Inflammatory macrophage treated with lipopolysaccharide for 4 hours (primary cell): Measurements from ENCODE around the gene MAGEA2B.
"Not testable (repeated sequence)": the region's sequence is repeated elsewhere in the genome, so short reads cannot be mapped to it uniquely, and the experiment has no call there.

Experiments used
- DNase-seq: peaks from one replicate; pipeline ENCODE4 v3.0.0-alpha.2; 2020

MAGEA2B gene, protein sequence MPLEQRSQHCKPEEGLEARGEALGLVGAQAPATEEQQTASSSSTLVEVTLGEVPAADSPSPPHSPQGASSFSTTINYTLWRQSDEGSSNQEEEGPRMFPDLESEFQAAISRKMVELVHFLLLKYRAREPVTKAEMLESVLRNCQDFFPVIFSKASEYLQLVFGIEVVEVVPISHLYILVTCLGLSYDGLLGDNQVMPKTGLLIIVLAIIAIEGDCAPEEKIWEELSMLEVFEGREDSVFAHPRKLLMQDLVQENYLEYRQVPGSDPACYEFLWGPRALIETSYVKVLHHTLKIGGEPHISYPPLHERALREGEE

DNA sequence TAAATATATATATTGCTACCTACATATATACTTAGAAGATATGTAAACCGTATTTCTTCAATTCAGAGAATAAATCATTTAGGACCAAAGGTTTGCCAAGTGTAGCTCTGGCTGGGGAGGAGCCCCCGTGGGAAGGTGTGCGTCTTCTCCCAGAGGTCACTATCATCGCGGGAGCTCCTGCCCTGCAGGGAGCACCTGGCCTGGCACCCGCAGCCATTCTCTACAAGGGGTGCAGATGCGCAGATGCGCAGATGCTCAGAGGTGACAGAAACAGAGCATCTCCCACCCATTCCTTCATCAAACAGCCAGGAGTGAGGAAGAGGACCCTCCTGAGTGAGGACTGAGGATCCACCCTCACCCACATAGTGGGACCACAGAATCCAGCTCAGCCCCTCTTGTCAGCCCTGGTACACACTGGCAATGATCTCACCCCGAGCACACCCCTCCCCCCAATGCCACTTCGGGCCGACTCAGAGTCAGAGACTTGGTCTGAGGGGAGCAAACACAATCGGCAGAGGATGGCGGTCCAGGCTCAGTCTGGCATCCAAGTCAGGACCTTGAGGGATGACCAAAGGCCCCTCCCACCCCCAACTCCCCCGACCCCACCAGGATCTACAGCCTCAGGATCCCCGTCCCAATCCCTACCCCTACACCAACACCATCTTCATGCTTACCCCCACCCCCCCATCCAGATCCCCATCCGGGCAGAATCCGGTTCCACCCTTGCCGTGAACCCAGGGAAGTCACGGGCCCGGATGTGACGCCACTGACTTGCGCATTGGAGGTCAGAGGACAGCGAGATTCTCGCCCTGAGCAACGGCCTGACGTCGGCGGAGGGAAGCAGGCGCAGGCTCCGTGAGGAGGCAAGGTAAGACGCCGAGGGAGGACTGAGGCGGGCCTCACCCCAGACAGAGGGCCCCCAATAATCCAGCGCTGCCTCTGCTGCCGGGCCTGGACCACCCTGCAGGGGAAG, at the start of gene MAGEA2B:
Gene MAGEA2B (plus strand): TSS at position 814 of the 973 bp plus-strand sequence. CDS start 2,479 bp downstream, outside the sequence.
- DNase-seq = not testable (repeated sequence)

DNA sequence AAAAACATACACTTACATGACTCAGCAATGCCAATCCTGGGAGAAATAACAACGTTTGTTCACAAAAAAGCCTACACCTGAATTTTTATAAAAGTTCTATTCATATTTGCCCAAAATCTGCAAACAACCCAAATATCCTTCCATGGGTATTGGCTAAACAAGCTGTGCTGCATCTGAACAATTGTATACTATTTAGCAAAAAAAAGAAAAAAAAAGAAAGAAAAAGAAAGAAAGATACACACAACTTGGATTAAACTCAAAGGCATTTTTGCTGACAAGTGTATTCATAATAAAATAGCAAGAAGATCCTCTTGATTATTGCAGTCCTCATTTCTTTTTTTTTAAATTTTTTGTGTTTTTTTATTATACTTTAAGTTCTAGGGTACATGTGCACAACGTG, 40.3 kb upstream of the MAGEA2B start:
- no peak for DNase-seq

DNA sequence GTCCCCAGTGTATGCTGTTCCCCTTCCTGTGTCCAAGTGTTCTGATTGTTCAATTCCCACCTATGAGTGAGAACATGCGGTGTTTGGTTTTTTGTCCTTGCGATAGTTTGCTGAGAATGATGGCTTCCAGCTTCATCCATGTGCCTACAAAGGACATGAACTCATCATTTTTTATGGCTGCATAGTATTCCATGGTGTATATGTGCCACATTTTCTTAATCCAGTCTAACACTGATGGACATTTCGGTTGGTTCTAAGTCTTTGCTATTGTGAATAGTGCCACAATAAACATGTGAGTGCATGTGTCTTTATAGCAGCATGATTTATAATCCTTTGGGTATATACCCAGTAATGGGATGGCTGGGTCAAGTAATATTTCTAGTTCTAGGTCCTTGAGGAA, 39.8 kb upstream of the MAGEA2B start:
- DNase-seq = not testable (repeated sequence)

DNA sequence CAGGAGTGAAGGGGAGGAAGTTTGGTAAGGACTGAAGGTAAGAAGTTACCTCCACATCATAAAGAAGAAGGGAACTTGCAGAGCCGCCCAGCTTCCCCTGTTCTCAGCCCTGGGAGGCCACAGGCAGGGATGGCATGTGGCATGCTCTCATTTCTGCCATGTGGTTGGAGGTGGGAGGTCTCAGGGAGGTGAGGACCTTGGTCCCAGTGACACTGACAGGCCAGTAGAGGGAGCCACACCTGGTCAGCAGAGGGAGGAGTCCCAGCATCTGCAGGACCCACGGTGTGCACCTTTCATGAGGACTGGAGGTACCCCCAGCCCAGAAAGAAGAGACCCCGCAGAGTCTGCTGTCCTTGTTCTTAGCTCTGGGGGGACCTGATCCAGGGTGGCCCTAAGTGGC, 33.4 kb upstream of the MAGEA2B start:
- DNase-seq = not testable (repeated sequence)

DNA sequence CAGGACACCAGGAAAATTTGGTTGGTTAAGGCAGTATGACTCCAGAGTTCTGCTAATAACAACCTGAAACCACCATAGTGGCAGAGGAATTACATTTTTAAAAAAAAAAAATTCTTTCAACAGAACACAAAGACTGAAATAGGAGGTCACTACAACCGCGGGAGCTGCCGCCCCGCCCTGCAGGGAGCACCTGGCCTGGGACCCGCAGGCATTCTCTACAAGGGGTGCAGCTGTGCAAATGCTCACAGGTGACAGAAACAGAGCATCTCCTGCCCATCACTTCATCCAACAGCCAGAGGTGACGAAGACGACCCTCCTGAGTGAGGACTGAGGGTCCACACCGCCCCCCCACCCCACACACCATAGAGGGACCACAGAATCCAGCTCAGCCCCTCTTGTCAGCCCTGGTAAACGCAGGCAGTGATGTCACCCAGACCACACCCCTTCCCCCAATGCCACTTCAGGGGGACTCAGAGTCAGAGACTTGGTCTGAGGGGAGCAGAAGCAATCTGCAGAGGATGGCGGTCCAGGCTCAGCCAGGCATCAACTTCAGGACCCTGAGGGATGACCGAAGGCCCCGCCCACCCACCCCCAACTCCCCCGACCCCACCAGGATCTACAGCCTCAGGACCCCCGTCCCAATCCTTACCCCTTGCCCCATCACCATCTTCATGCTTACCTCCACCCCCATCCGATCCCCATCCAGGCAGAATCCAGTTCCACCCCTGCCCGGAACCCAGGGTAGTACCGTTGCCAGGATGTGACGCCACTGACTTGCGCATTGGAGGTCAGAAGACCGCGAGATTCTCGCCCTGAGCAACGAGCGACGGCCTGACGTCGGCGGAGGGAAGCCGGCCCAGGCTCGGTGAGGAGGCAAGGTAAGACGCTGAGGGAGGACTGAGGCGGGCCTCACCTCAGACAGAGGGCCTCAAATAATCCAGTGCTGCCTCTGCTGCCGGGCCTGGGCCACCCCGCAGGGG, 16.2 kb upstream of the MAGEA2B start, which contains the start of gene MAGEA3:
Gene MAGEA3 (plus strand): TSS at position 843 of the 980 bp plus-strand sequence. CDS start 2,039 bp downstream, outside the sequence.
- DNase-seq = not testable (repeated sequence)

DNA sequence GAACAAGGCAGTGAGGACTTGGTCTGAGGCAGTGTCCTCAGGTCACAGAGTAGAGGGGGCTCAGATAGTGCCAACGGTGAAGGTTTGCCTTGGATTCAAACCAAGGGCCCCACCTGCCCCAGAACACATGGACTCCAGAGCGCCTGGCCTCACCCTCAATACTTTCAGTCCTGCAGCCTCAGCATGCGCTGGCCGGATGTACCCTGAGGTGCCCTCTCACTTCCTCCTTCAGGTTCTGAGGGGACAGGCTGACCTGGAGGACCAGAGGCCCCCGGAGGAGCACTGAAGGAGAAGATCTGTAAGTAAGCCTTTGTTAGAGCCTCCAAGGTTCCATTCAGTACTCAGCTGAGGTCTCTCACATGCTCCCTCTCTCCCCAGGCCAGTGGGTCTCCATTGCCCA, 14.0 kb upstream of the MAGEA2B start:
- DNase-seq = not testable (repeated sequence)

DNA sequence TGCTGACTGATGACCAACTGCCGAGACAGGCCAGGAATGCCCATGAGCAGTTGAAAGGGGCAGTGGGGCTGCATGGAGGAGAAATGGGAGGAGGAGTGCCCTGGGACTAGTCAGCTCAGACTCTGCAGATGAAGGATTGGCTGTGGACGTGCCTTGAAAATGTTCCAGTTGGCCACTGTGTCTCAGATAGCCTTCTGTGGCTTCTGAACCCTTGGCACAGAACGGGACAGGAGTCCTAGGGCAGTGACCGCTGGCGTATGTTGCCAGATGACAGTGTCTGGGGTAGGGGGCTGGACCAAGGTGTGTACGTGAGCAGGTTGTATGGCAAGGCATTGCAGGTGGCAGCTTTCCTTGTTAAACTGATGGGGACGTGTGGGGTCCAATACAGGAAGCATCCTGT, 7.9 kb upstream of the MAGEA2B start:
- DNase-seq = not testable (repeated sequence)

DNA sequence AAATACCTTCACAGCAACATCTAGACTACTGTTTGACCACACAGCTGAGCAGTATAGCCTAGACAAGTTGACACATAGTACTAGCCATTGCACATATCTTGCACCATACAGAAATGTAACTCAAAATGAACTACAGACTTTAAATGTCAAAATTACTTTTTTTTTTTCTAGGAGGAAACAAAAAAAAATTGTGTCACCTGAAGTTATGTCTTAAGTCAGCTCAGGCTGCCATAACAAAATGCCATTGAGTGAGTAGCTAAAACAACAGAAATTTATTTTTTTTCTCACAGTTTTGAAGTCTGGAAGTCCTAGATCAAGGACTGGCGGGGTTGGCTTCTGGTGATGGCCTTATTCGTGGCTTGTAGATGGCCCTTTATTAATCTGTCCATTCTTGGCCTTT, 5.3 kb upstream of the MAGEA2B start, which contains the start of gene CSAG2:
Gene CSAG2 (minus strand): TSS at position 101 of the 400 bp plus-strand sequence. CDS start 161 bp downstream, outside the sequence.
- DNase-seq = not testable (repeated sequence)

DNA sequence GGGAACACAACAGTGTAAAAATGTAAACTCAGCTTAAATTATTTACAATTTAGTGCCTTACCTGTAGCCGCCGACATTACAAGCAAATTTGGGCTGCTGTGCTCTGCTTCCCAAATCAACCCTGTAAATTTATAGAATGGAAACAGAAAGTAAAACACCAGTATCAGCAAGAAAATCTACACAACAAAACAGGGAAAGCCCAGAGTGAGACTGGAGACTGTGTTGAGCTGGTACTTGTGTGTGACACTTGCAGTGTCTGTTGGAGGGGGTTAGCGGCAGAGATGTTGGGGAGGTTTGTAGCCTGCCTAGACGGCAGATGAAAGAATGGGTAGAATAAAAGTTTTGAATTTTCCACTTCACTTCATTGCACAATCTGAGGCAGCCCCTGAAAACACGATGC, 1.2 kb upstream of the MAGEA2B start:
- not testable (repeated sequence) for DNase-seq

DNA sequence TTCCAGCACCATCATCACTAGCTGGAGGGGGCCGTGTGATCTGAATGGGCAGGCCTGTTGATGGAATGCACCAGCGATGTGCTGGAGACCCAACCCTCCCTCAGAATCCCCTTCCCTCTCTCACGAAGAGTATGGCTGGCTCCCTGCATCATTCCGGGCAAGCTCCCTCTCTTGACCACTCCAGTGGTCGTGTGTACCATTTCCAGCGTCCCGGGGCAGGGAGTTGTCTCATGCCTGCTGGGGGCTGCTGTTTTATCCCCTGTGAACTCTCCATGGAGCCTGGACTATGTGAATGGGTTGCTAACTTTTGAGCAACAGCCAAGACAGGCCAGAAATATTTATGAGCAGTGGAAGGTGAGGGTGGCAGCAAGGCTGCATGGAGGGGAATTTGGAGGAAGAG, 11.0 kb downstream of the MAGEA2B start:
- no peak for DNase-seq

DNA sequence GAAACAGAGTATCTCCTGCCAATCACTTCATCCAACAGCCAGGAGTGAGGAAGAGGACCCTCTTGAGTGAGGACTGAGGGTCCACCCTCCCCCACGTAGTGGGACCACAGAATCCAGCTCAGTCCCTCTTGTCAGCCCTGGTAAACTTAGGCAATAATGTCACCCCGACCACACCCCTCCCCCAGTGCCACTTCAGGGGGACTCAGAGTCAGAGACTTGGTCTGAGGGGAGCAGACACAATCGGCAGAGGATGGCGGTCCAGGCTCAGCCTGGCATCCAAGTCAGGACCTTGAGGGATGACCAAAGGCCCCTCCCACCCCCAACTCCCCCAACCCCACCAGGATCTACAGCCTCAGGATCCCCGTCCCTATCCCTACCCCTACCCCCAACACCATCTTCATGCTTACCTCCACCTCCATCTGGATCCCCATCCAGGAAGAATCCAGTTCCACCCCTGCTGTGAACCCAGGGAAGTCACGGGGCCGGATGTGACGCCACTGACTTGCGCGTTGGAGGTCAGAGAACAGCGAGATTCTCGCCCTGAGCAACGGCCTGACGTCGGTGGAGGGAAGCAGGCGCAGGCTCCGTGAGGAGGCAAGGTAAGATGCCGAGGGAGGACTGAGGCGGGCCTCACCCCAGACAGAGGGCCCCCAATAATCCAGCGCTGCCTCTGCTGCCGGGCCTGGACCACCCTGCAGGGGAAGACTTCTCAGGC, 19.0 kb downstream of the MAGEA2B start, which contains the start of the genes CSAG1 and MAGEA12:
Gene CSAG1 (minus strand): TSS at position 461 of the 715 bp plus-strand sequence. CDS start 1,261 bp downstream, outside the sequence.
Gene MAGEA12 (plus strand): TSS at position 497 of the 715 bp plus-strand sequence. CDS start 2,405 bp downstream, outside the sequence.
- no peak for DNase-seq

DNA sequence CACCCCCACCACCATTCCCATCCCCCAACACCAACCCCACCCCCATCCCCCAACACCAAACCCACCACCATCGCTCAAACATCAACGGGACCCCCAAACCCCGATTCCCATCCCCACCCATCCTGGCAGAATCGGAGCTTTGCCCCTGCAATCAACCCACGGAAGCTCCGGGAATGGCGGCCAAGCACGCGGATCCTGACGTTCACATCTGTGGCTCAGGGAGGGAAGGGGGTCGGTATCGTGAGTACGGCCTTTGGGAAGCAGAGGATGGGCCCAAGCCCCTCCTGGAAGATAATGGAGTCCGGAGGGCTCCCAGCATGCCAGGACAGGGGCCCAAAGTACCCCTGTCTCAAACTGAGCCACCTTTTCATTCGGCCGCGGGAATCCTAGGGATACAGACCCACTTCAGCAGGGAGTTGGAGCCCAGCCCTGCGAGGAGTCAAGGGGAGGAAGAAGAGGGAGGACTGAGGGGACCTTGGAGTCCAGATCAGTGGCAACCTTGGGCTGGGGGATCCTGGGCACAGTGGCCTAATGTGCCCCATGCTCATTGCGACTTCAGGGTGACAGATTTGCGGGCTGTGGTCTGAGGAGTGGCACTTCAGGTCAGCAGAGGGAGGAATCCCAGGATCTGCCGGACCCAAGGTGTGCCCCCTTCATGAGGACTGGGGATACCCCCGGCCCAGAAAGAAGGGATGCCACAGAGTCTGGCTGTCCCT, 19.9 kb downstream of the MAGEA2B start:
- not testable (repeated sequence) for DNase-seq

DNA sequence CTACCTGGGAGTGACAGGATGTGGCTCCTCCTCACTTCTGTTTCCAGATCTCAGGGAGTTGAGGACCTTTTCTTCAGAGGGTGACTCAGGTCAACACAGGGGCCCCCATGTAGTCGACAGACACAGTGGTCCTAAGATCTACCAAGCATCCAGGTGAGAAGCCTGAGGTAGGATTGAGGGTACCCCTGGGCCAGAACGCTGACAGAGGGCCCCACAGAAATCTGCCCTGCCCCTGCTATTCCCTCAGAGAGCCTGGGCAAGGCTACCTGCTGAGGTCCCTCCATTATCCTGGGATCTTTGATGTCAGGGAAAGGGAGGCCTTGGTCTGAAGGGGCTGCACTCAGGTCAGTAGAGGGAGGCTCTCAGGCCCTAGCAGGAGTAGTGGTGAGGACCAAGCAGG, 20.7 kb downstream of the MAGEA2B start:
- DNase-seq = no peak

DNA sequence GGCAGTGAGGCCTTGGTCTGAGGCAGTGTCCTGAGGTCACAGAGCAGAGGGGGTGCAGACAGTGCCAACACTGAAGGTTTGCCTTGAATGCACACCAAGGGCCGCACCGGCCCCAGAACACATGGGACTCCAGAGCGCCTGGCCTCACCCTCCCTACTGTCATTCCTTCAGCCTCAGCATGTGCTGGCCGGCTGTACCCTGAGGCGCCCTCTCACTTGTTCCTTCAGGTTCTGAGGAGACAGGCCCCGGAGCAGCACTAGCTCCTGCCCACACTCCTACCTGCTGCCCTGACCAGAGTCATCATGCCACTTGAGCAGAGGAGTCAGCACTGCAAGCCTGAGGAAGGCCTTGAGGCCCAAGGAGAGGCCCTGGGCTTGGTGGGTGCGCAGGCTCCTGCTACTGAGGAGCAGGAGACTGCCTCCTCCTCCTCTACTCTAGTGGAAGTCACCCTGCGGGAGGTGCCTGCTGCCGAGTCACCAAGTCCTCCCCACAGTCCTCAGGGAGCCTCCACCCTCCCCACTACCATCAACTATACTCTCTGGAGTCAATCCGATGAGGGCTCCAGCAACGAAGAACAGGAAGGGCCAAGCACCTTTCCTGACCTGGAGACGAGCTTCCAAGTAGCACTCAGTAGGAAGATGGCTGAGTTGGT, 21.6 kb downstream of the MAGEA2B start:
- no peak for DNase-seq

DNA sequence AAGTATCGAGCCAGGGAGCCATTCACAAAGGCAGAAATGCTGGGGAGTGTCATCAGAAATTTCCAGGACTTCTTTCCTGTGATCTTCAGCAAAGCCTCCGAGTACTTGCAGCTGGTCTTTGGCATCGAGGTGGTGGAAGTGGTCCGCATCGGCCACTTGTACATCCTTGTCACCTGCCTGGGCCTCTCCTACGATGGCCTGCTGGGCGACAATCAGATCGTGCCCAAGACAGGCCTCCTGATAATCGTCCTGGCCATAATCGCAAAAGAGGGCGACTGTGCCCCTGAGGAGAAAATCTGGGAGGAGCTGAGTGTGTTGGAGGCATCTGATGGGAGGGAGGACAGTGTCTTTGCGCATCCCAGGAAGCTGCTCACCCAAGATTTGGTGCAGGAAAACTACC, 22.1 kb downstream of the MAGEA2B start:
- DNase-seq = not testable (repeated sequence)

DNA sequence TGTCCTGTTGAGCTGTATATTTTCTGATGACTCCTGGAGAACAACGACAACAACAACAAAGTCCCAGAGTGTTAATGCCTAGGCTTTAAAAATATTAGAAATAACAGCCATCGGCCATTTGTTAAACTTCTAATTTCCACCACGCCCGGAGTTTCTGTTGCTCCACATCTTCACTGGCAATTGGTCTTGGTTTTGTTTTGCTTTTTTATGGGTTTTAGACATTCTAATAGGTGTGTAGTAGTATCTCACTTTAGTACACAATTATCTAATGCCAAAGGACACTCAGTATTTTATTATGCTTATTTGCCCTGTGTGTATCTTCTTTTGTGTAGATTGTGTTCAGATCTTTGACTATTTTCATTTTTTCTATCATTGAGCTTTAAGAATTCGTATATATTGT, 24.1 kb downstream of the MAGEA2B start:
- no peak for DNase-seq

DNA sequence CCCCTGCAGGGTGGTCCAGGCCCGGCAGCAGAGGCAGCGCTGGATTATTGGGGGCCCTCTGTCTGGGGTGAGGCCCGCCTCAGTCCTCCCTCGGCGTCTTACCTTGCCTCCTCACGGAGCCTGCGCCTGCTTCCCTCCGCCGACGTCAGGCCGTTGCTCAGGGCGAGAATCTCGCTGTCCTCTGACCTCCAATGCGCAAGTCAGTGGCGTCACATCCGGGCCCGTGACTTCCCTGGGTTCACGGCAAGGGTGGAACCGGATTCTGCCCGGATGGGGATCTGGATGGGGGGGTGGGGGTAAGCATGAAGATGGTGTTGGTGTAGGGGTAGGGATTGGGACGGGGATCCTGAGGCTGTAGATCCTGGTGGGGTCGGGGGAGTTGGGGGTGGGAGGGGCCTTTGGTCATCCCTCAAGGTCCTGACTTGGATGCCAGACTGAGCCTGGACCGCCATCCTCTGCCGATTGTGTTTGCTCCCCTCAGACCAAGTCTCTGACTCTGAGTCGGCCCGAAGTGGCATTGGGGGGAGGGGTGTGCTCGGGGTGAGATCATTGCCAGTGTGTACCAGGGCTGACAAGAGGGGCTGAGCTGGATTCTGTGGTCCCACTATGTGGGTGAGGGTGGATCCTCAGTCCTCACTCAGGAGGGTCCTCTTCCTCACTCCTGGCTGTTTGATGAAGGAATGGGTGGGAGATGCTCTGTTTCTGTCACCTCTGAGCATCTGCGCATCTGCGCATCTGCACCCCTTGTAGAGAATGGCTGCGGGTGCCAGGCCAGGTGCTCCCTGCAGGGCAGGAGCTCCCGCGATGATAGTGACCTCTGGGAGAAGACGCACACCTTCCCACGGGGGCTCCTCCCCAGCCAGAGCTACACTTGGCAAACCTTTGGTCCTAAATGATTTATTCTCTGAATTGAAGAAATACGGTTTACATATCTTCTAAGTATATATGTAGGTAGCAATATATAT, 39.5 kb downstream of the MAGEA2B start, which contains the start of gene MAGEA2:
Gene MAGEA2 (minus strand): TSS at position 157 of the 965 bp plus-strand sequence. CDS start 2,479 bp downstream, outside the sequence.
- not testable (repeated sequence) for DNase-seq

DNA sequence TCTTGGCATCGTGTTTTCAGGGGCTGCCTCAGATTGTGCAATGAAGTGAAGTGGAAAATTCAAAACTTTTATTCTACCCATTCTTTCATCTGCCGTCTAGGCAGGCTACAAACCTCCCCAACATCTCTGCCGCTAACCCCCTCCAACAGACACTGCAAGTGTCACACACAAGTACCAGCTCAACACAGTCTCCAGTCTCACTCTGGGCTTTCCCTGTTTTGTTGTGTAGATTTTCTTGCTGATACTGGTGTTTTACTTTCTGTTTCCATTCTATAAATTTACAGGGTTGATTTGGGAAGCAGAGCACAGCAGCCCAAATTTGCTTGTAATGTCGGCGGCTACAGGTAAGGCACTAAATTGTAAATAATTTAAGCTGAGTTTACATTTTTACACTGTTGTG, 40.4 kb downstream of the MAGEA2B start:
- DNase-seq = not testable (repeated sequence)
